Suppressor macrophage treated with lipopolysaccharide for 1 hour (primary cell): Measurements from ENCODE around the gene MKKS.
"Not testable (repeated sequence)": the region's sequence is repeated elsewhere in the genome, so short reads cannot be mapped to it uniquely, and the experiment has no call there.

Experiments used
- DNase-seq, 3 donors: peaks; one replicate each; pipeline ENCODE4 v3.0.0-alpha.2; 2020 to 2022

Gene MKKS

DNA sequence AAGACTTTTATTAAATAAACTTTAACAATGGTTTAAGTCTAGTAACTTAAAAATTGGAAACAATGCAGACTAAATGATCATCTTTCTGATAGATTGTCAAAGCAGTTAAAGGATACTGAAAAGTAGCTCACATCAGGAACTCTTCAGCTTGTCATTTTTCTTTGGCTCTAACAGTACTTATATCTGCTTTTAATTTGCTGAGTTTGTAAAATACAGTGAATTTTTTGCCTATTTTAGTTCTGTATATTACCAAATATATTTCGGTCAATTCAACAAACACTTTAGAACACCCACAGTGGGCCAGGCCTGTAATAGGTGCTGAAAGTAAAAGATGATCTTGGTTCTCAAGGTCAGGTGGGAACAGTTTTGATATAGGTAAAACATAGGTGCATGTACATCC, 22.3 kb downstream of the MKKS start:
- no peak for DNase-seq

DNA sequence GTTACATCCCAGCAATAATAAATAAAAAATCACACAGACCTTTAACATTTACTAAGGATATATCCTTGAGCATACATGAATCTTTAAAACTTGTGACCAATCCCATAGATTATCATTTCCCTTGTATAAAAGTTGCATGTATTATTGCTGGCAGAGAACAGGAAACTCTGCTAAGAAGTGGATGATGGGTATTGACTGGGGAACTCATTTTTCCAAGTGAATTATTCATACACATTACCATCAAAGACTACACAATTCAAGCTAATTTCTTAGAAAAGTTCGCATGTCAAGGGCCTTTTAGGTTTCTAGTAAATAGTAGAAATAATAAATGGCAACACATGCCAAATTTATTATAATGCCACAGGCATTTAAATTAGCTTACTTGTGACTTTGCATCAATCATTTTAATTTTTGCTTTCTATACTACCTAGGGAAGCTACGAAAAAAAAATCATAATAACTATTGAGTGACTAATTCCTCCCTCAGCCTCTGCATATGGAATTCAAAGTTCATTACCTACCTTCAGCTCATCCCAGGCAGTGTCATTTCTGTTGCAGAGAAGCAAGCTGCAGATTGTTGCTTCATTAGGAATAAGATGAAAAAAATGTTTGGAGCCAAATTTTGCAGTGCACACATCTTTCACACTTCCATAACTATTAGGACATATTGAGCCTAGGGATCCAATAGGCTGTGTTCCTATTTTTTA, 25.8 kb downstream of the MKKS start:
- no peak for DNase-seq

- DNase-seq = no peak
Observed at GRCh38 chr20:10404959-10405530, 29.0 kb downstream of the MKKS start.

DNA sequence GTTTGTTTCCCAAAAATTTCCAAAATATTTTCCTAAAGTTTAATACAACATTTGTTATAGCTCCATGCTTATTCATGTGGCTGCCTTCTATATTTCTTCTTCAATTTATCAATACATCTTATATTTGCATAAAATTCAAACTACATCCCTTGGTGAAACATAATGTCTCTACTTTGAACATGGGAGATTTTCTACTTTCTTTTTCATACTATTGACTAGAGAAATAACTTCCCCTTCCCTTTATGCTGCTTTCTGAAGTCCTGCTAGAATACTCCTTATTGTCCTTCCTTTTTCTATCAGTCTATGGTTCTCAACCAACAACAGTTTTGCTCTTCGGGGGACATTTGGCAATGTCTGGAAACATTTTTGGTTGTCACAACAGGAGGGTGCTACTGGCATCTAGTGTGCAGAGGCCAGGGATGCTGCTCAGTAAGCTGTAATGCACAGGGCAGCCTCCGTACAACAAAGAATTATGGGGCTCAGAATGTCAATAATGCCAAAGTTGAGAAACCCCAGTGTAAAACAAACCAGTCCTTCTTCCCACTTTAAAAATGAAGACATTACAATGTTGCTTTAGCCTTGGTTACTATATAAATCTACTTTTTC, 29.9 kb downstream of the MKKS start:
- DNase-seq = peak; percentile 12 to 42 (median 14)

GRCh38 chr20:10402938-10403608, 30.9 kb downstream of the MKKS start:
- peak; percentile 15 to 44 (median 32) for DNase-seq

GRCh38 chr20:10398834-10399369, 35.1 kb downstream of the MKKS start:
- no peak for DNase-seq

- not testable (repeated sequence) for DNase-seq
Observed at GRCh38 chr20:10394752-10395151, 39.3 kb downstream of the MKKS start.

DNA sequence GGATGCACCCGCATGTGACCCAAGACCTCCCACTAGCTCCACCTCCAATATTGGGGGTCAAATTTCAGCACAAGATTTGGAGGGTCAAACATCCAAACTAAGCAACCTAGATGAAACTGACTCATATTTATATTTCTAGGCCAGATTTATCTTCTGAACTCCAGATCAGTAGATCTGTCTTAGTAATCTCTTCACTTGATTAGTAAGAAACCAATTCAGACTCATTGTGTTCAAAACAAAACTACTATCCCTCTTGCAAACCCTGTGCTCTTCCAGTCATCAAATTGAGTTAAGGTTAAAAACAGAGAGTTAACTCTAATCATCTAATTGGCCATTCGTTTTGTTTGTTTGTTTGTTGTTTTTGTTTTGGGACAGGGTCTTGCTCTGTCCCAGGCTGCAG, 43.3 kb downstream of the MKKS start:
- DNase-seq = no peak

GRCh38 chr20:10388597-10388996, 45.4 kb downstream of the MKKS start:
- DNase-seq = no peak

DNA sequence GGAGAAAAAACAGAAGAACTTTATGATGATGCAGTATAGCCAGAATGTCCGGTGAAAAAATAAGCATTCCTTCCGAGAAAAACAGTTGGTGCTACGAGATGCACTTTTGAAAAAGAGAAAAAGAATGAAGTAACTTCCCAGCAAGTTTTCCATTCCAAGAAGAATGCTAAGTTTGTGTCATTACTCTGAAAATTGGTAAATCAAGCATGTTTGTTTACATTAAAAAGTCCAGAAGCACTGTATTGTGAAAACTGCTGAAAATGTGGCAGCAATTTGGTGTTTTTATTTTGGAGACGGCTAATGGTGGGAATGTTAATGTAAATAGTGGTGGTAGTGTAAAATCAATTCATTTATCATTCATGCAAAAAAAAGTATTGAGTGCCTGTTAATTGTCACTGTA, 46.3 kb downstream of the MKKS start:
- no peak for DNase-seq

DNA sequence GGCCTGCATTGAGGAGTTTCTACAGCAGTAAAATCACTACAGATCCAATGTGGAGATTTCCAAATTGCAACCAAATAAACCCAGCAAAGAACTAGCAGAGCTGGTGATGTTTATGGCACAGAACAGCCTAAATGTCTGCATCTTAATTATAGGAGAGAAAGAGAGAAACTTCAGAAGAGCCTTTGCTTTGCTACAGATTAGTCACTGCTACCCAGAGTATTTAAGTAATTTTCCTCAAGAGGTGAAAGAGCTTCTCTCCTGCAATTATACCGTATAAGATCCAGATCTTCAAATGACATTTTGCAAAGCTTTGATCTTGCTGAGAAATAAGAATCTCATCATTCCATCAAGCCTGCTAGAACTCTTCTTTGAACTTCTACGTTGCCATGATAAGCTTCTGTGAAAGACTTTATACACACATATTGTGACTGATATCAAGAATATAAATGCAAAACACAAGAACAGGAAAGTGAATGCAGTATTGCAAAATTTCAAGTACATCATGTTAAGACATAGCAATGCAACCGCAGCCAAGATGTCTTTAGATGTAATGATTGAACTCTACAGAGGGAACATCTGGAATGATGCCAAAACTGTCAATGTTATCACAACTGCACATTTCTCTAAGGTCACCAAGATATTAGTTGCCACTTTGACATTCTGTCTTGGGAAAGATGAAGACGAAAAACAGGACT, 48.0 kb downstream of the MKKS start:
- DNase-seq = no peak

- no peak for DNase-seq
Observed at GRCh38 chr20:10381477-10381876, 52.5 kb downstream of the MKKS start.

- DNase-seq = no peak
Observed at GRCh38 chr20:10379761-10380160, 54.3 kb downstream of the MKKS start.

DNA sequence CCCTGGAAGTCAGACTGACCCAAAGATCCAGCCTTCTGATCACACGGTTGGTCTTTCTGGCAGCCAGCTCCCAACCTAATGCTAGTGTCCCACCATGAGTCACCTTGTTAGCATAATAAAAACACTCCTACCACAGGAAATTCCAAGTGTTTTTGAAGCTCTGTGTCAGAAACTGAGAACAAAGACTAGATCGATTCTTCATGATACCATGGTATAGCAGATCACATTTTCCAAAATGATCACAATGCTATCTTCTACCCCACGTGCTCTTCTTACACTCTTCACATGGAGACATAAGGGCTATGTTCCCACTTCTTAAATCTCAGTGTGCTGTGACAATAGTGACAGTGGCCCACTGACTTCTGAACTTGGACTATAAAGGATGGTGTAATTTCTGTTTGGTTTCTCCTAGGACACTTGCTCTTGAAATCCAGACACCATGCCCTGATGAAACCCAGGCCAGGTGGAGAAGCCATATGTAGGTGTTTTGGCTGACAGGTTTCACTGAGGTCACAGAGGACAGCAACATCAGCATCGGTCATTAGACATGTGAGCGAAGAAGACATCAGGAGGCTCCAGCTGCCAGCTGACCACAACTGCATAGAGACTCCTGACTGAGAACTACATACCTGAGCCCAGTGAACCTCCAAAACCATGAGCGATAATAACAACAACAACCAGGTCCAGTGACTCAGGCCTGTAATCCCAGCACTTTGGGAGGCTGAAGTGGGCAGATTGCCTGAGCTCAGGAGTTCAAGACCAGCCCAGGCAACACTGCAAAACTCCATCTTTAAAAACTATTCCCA, 57.5 kb downstream of the MKKS start:
- no peak for DNase-seq

DNA sequence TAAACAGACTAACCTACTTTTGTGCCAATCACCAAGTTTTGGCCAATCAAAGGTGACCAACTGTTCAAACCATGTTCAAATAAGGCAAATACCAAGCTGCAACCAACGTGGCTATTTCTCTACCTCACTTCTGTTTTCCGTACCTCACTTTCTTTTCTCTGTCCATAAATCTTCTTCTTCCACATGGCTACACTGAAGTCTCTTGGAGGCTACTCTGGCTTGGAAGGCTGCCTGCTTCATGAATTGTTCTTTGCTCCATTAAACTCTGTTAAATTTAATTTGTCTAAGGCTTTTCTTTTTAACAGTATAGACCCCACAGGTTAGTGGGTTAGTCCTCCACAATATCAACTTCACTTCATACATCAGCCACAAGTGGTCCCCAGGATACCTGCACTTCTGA, 58.8 kb downstream of the MKKS start:
- no peak for DNase-seq

- no peak for DNase-seq
Observed at GRCh38 chr20:10374036-10374435, 60.0 kb downstream of the MKKS start.

DNA sequence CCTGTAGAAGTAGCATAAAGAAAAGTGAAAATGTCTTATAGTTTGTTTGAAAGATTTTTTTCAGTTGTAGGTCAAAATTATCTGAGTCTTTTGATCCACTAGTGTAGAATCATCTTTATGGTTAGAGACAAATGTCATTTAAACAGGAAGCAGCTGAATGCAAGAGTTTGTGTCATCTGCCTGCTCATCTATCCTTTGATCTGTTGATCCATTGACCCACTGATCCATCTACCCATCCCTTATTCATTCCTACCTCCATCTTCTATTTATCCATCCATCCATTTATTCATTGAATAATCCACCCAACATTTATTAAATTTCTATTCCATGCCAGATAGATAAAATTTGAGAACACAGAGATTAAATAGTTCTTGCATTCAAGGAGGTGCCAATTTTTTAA, 62.6 kb downstream of the MKKS start:
- no peak for DNase-seq

- no peak for DNase-seq
Observed at GRCh38 chr20:10370091-10370887, 63.7 kb downstream of the MKKS start.

- no peak for DNase-seq
Observed at GRCh38 chr20:10369723-10370090, 64.3 kb downstream of the MKKS start.

DNA sequence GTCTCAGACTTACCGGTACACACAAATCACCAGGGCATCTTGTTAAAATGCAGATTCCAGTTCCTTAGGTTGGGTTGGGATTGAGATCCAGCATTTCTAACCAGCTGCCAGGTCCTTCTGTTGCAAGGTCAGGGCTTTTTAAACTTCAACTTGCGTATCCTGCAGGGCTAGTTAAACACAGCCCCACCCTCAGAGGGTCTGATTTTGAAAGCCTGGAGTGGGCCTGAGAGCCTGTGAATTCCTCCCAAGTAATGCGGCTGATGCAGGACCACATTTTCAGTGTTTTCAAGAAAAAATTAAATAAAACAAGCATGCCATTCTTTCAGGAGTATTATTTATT, 65.3 kb downstream of the MKKS start:
- DNase-seq = no peak

GRCh38 chr20:10367943-10368701, 65.9 kb downstream of the MKKS start:
- DNase-seq = no peak
